HepG2 (cell line): Measurements from ENCODE around the gene SLC38A3. TPM values are rescaled to one million over a fixed set of nuclear protein-coding genes. Genes with fewer than 3 reads are reported as not detected.

ENCODE experiments used
- HOXA5 ChIP-seq: sonication (generic); formaldehyde crosslinking; IDR thresholded peaks from 2 replicates; pipeline ENCODE4 v1.4.0; 2020; ENCODE audit warnings: missing genetic modification reagents
- MXI1 ChIP-seq: IDR thresholded peaks from 3 replicates; pipeline ENCODE4 v1.6.1; 2012; ENCODE audit warnings: low read depth, low read length, inconsistent platforms, borderline replicate concordance
- MZF1 ChIP-seq: sonication (generic); formaldehyde crosslinking; IDR thresholded peaks from 2 replicates; pipeline ENCODE4 v1.8.1; 2023; ENCODE audit warnings: mild to moderate bottlenecking, missing genetic modification reagents, borderline replicate concordance
- NR3C1 ChIP-seq: sonication (generic); formaldehyde crosslinking; IDR thresholded peaks from 2 replicates; pipeline ENCODE4 v1.4.0; 2020; ENCODE audit warnings: missing genetic modification reagents
- RBAK ChIP-seq: sonication (generic); formaldehyde crosslinking; IDR thresholded peaks from 2 replicates; pipeline ENCODE4 v1.5.1; 2020; ENCODE audit warnings: mild to moderate bottlenecking, missing genetic modification reagents
- SRSF4 ChIP-seq: fragments of 200-400 bp; formaldehyde crosslinking; IDR thresholded peaks from one replicate; pipeline ENCODE4 v1.6.1; 2018; ENCODE audit warnings: mild to moderate bottlenecking, low read depth, low read length, moderate library complexity; ENCODE audit not compliant: poor library complexity, severe bottlenecking
- TFDP1 ChIP-seq: IDR thresholded peaks from 2 replicates; pipeline ENCODE4 v1.6.1; 2016; ENCODE audit warnings: missing compliant biosample characterization, missing genetic modification reagents, borderline replicate concordance
- ZNF142 ChIP-seq: sonication (generic); formaldehyde crosslinking; IDR thresholded peaks from 2 replicates; pipeline ENCODE4 v1.4.0; 2020; ENCODE audit warnings: missing genetic modification reagents
- ZNF225 ChIP-seq: sonication (generic); formaldehyde crosslinking; IDR thresholded peaks from 2 replicates; pipeline ENCODE4 v1.4.0; 2020; ENCODE audit warnings: mild to moderate bottlenecking, missing genetic modification reagents
- polyA plus RNA-seq, 8 experiments: library from polyadenylated mRNA; depleted of rRNA in 3 of 8; stranded (reverse) in 7 of 8; unstranded in 1 of 8; fragments of >200 nt; fragmentation: Illumina TruSeq in 4 of 8; extraction: Trizol in 4 of 8; gene quantifications; 2 replicates each; pipeline versions ENCODE4 v1.2.1 to v1.2.3, GENCODE V29; 2011 to 2016; ENCODE audit warnings: low read depth in 4 of 8, missing spikeins in 1 of 8, mixed read lengths in 1 of 8; ENCODE audit not compliant: insufficient read depth in 1 of 8
- total RNA-seq, 5 experiments: library from RNA; depleted of rRNA; stranded (reverse); fragments of >200 nt; fragmentation: Illumina TruSeq; extraction: Trizol; gene quantifications; 2 replicates each; pipeline ENCODE4 v1.2.3, GENCODE V29; 2016; ENCODE audit warnings: low read depth in 1 of 5
- TF ChIP-seq, protein P1 (sequence below): sonication (generic); formaldehyde crosslinking; IDR thresholded peaks from 2 replicates; pipeline ENCODE4 v1.4.0; 2020; ENCODE audit warnings: mild to moderate bottlenecking, missing genetic modification reagents
- TF ChIP-seq, protein P2 (sequence below): IDR thresholded peaks from 2 replicates; pipeline ENCODE4 v1.6.1; 2012; ENCODE audit warnings: low read depth, low read length, improper control_type of control experiment
- TF ChIP-seq, protein P3 (sequence below): sonication (generic); formaldehyde crosslinking; IDR thresholded peaks from 2 replicates; pipeline ENCODE4 v1.5.1; 2020; ENCODE audit warnings: missing genetic modification reagents, mild to moderate bottlenecking, borderline replicate concordance

Gene SLC38A3
- total and polyA plus RNA-seq, 2 of the 13 experiments (the other 11 are each of a cell fraction or from before 2014, with no cell fraction given): 29.8 to 164 TPM

DNA sequence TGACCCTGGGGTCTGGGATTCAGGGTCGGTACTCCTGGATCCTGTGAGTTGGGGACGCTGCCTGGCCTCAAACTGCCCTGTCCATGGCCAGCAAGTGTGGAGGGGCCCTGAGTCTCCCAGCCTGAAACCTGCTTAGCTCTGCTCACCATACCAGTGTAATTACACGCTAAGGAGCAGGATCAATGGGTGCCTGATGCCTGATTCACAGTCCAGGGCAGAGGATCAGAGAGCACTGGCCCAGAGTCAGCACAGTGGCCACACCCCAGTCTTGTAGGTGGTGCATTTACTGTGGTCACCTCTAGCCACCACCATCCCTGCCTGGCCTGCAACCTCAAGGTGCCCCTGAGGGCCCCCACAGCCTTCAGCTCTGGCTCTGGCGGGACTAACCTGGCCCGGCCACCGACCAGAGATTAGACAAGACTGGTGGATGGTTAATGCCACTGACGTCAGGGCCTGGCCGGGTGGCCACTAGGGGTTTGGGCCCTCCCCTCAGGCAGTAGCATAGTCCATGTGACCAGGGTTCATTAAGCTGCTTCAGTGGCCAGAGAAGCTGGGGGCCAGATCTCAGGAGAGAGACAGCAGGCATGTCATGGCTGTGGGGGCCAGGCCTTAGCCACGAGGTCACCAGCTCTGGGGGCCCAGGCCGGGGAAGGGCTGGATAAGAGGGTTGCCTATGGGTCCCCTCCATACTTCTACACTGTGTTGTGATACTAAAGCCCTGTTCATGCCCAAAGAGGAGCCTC is 3.3 kb upstream of the SLC38A3 start (continued):
- TF ChIP-seq, protein P1, sequence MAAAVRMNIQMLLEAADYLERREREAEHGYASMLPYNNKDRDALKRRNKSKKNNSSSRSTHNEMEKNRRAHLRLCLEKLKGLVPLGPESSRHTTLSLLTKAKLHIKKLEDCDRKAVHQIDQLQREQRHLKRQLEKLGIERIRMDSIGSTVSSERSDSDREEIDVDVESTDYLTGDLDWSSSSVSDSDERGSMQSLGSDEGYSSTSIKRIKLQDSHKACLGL (CRISPR knock-in tag): no peak
- TF ChIP-seq ZNF225 (CRISPR knock-in tag) (peak; percentile 49; the same call in 1 of the 2 replicates), SRSF4 (no peak), MXI1 (peak; percentile 58; the same call in 1 of the 3 replicates), HOXA5 (no peak), NR3C1 (CRISPR knock-in tag) (no peak), RBAK (CRISPR knock-in tag) (no peak), MZF1 (CRISPR knock-in tag) (no peak), TFDP1 (no peak), ZNF142 (CRISPR knock-in tag) (no peak)
- TF ChIP-seq, protein P2, sequence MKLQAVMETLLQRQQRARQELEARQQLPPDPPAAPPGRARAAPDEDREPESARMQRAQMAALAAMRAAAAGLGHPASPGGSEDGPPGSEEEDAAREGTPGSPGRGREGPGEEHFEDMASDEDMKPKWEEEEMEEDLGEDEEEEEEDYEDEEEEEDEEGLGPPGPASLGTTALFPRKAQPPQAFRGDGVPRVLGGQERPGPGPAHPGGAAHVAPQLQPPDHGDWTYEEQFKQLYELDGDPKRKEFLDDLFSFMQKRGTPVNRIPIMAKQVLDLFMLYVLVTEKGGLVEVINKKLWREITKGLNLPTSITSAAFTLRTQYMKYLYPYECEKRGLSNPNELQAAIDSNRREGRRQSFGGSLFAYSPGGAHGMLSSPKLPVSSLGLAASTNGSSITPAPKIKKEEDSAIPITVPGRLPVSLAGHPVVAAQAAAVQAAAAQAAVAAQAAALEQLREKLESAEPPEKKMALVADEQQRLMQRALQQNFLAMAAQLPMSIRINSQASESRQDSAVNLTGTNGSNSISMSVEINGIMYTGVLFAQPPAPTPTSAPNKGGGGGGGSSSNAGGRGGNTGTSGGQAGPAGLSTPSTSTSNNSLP: peak; percentile 51; the same call in 1 of the 2 replicates
- TF ChIP-seq, protein P3, sequence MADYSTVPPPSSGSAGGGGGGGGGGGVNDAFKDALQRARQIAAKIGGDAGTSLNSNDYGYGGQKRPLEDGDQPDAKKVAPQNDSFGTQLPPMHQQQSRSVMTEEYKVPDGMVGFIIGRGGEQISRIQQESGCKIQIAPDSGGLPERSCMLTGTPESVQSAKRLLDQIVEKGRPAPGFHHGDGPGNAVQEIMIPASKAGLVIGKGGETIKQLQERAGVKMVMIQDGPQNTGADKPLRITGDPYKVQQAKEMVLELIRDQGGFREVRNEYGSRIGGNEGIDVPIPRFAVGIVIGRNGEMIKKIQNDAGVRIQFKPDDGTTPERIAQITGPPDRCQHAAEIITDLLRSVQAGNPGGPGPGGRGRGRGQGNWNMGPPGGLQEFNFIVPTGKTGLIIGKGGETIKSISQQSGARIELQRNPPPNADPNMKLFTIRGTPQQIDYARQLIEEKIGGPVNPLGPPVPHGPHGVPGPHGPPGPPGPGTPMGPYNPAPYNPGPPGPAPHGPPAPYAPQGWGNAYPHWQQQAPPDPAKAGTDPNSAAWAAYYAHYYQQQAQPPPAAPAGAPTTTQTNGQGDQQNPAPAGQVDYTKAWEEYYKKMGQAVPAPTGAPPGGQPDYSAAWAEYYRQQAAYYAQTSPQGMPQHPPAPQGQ (CRISPR knock-in tag): no peak
